Measurements from ENCODE around the gene IDI1.
"Not testable (repeated sequence)": the region's sequence is repeated elsewhere in the genome, so short reads cannot be mapped to it uniquely, and the experiment has no call there.

Gene IDI1

DNA sequence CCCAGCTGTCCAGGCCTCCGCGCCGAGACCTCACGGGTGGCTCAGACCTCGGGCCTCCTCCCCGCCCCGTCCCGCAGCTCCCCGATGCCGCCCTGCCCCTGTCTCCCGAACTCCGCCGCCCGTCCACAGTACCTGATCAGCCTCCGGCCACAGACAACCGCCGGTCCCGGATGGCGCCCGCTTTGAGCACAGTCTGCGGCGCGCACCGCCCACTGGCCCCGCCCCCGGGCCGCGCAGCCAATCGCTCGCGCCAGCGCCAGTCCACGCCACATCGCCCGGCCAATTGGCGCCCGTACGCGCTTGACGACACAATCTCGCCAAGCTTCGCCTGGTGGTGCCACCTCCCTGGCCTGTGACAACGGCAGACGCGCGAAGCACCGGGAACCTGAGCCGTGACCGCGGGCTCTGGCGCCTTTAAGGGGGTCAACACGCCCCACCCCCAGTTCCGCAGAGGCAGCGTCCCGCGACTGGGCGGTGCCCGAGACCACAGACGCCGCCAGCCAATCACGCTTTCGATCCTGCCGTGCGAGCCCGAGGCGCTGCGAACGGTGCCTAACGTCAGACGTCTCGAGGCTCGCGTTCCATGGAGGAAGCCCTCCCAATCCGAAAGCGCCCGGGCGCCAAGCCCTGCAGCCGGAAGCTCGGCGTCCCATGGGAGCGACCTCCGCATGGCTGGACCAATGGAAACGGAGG is at the start of gene IDI1:
Gene IDI1, minus strand, starts transcription at position 388 of the 693 bp plus-strand sequence. Its CDS starts 116 bp downstream, at position 272.
- peak; percentile 97 for DNase-seq

DNA sequence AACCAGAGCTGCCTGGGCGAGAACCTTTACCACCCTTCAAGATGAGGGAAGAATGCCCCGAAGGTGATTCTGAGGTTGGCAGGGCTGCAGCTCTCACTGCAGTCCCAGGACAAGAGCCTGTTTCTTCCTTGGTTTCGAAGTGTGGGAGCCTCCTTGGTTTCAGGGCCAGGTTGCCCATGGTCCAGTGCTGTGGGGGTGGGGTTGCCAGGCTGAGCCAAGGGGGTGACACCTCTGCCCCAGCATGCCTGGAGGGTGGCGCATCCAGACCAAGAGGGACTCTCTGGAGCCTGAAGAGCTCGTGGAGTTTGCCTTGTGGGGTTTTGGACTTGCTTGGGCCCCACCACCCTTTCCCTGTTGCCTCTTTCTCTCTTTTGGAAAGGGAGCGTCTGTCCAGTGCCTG is 48.5 kb upstream of the IDI1 start:
- DNase-seq: no peak

GRCh38 chr10:1096287-1096889 is 47.5 kb upstream of the IDI1 start:
- DNase-seq: no peak

GRCh38 chr10:1095498-1095897 is 46.6 kb upstream of the IDI1 start:
- no peak for DNase-seq

DNA sequence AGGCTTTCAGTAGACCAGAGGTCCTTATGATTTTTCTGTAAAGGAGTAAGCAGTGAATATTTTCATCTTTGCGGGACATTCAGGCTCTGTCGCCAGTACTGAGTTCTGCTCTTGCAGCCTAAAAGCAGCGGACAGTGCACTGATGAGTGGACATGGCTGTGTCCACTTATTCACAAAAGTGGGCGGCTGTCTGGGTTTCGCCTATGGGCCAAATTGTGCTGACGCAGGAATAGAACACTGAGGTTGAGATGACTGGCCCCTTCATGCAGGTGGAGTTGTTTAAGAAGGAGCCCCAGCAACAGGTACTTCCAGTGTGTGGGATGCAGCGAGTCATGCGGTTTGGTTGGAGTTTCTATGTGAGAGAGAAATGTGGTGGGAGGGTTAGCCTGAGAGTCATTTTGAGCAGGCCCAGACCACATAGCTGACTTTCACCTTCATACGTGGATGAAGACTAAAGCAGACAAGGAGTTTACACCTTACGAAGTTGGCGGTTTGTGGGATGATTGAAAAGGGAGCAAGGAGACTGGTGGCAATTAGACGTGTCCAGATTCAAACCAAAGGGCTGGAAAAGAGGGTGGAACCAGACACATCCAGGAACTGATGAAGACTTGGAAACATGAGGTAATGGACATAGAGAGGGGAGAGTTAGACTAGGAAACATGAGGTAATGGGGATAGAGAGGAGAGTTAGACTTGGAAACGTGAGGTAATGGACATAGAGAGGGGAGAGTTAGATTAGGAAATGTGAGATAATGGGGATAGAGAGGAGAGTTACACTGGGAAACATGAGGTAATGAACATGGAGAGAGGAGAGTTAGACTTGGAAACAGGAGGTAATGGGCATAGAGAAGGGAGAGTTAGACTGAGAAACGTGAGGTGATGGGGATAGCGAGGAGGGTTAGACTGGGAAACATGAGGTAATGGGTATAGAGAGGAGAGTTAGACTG is 45.5 kb upstream of the IDI1 start:
- DNase-seq: no peak

DNA sequence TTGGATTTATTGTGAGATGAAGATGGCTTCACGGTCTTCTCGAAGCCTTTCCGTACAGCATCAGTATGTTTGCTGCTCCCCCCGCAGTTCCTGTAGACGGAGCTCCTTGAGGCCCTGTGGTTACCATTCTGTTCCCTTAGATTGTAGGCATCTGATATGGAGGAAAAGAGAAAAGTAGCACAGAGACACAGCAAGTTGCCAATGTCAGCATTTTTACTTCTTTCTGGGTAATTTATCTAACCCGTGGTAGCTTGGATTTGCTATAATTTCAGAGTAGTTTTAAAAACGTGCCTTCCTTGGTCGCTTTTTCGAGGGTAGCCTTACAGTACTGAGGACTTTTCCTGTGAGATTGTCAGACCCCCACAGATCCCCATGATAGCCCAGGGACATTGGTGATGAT is 44.8 kb upstream of the IDI1 start:
- DNase-seq: no peak

GRCh38 chr10:1090696-1091095 is 41.8 kb upstream of the IDI1 start:
- no peak for DNase-seq

- DNase-seq: no peak
Measured at GRCh38 chr10:1089017-1089689, 40.2 kb upstream of the IDI1 start.

GRCh38 chr10:1086787-1087186 is 37.9 kb upstream of the IDI1 start:
- DNase-seq: no peak

DNA sequence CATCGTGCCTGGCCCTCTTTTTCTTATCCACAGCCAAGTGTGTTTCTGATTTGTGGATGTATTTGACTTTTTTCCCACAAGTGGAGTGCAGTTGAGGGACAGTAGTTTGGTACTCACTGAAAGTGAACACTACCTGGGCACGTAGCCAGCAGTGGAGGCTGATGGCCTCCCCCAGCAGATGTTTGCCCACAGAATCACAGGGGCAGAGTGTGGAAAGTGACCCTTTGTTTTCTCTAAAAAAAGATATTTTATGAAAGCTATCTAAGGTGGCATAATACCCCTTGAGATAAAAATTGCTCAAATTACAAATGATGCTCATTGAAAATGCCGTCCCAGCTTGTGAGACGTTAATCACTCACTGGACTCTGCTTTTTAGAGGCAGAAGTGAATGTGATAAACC is 36.3 kb upstream of the IDI1 start:
- peak; percentile 0 for DNase-seq

GRCh38 chr10:1084011-1084950 is 35.4 kb upstream of the IDI1 start:
- DNase-seq: no peak

- DNase-seq: no peak
Measured at GRCh38 chr10:1083581-1083980, 34.7 kb upstream of the IDI1 start.

- no peak for DNase-seq
Measured at GRCh38 chr10:1078668-1079067, 29.7 kb upstream of the IDI1 start.

GRCh38 chr10:1074748-1075308 is 25.9 kb upstream of the IDI1 start:
- no peak for DNase-seq

GRCh38 chr10:1074052-1074747 is 25.3 kb upstream of the IDI1 start:
- DNase-seq: no peak

- DNase-seq: no peak
Measured at GRCh38 chr10:1070919-1071318, 22.0 kb upstream of the IDI1 start.

DNA sequence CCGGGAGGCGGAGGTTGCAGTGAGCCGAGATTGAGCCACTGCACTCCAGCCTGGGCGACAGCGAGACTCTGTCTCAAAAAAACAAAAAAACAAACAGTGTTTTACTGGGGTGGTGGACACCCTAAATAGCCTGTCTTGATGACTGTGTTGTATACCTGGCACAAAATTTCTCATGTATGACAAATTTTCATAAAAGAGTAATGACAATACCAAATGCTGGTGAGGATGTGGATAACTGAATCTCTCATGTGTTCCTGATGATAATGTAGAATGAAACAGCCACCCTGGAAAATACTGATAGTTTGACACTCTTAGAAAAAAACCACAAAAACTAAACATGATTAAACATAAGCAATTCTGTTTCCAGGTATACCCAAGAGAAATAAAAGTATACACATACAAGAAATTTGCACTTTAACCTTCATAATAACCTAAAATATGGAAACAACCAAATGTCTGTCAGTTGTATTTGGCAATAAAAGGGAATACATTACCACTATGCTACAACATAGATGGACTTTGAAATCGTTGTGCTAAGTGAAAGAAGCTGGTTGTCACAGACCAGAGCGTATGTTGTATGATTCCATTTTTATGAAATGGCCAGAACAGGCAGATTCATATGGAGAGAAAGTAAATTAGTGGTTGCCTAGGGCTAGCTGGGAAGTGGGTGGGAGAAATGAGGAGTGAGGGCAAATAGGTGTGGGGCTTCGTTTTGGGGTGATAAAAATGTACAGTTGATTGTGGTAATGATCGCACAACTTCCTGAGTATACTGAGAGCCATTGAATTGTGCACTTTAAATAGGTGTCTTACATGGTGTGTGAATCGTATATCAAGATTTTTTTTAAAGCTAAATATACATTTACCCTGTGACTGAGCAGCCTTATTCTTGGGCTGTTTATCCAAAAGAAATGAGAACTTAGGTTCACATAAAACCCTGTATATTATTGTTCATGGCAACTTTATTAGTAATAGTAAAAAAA is 19.8 kb upstream of the IDI1 start:
- DNase-seq: no peak

DNA sequence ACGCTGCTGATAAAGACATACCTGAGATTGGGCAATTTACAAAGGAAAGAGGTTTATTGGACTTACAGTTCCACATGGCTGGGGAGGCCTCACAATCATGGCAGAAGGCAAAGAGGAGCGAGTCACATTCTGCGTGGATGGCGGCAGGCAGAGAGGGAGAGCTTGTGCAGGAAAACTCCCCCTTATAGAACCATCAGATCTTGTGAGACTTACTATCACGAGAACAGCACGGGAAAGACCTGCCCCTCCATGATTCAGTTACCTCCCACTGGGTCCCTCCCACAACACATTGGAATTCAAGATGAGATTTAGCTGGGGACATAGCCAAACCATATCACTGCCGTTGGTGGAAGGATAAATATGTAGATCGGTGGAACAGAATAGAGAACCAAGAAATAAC is 17.8 kb upstream of the IDI1 start:
- not testable (repeated sequence) for DNase-seq

- no peak for DNase-seq
Measured at GRCh38 chr10:1064964-1065247, 16.0 kb upstream of the IDI1 start.
